ENCODE results near the gene ELOVL5.
"Not testable (repeated sequence)": the region's sequence is repeated elsewhere in the genome, so short reads cannot be mapped to it uniquely, and the experiment has no call there.

Gene ELOVL5

GRCh38 chr6:53328375-53328774 is 20.4 kb downstream of the ELOVL5 start:
- no peak for DNase-seq (ENCODE audit: low read depth, low spot score)

GRCh38 chr6:53327017-53327395 is 21.7 kb downstream of the ELOVL5 start:
- DNase-seq (ENCODE audit: low read depth, low spot score), result no peak

DNA sequence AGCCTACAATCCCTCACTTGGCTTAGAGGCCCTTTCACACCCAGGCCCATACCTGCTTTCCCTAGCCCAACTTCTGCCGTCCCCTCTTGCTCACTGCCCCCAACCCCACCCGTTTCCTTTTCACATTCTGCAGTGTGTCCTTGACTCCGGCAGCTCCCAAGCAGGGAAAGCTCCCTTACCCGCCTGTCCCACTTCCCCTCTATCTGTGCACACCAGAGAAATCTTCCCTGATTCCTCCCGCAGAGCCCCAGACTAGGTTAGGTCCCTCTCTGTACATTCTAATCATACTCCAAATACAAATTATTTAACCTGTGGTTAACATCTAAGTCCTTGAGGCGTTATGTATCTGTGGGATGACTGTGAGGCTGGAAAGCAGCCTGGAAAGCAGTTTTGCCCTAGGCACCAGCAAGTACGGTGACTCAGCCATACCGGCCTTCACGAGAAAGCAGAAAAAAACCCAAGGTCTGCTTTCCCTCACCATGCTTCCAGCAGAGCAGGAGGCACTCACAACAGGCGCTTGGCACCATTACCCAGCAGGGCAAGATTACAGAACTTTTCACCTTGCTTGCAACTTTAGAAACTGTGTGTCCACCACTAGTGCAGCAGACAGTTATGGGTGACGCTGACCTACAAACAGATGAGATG is 22.3 kb downstream of the ELOVL5 start:
- peak; percentile 85 for DNase-seq (ENCODE audit: low read depth, low spot score)

GRCh38 chr6:53325785-53326184 is 23.0 kb downstream of the ELOVL5 start:
- no peak for DNase-seq (ENCODE audit: low read depth, low spot score)

DNA sequence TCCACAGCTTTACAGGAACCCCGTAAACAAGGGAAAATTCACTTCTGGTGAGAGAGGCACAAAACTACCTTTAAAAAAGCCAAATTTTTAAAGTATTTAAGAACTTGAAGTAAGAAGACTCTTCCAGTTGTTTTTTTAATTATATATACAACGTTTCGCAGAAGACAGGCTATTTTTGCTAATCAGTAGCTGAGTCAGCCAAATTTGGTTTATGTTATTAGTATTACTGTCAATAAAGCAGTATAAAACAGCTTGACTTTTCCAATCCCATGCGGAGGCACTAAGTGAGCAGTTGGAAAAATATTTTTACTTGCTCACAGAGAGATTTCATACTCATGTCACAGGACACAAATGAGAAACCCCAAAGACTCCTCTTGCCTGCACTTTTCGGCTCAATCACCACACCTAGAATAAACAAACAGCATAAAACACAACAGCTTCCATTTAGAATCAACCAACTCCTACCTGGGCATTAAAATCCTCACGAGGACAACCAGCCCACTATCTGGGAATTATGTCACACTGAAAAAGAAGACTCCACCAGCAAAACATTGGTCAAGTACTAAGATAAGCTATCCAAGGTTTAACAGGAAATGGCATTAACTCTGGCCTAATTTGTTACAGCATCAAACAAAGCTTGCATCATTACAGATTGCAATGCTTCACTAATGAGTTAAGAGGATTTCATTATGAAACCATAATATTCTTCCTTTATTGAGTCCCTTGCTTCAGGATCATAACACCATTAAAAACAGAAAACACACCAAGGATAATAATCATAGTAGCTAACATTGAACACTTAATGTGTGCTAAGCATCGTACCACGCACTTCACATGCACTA is 26.3 kb downstream of the ELOVL5 start:
- DNase-seq (ENCODE audit: low read depth, low spot score), result peak; percentile 44

DNA sequence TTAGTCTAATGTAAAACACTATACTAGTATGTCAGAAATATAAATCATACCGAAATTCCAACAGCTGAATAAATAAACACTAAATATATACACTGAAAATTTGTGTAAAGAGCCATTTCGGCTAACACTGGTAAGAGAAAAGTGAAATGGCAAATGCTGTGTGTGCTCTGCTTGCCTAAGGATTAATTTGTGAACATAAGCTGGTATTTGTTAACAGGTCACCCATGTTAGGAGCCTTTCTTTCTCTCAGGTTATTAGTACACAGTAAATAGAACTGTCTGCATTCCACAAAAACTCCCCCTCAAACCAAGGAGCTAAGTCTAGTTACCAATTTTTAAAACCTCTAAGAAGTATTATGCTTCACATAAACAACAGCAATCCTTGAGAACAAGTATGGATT is 27.0 kb downstream of the ELOVL5 start:
- DNase-seq (ENCODE audit: low read depth, low spot score), result no peak

- no peak for DNase-seq (ENCODE audit: low read depth, low spot score)
These were observed 27.8 kb downstream of the ELOVL5 start for GRCh38 chr6:53320964-53321363.

DNA sequence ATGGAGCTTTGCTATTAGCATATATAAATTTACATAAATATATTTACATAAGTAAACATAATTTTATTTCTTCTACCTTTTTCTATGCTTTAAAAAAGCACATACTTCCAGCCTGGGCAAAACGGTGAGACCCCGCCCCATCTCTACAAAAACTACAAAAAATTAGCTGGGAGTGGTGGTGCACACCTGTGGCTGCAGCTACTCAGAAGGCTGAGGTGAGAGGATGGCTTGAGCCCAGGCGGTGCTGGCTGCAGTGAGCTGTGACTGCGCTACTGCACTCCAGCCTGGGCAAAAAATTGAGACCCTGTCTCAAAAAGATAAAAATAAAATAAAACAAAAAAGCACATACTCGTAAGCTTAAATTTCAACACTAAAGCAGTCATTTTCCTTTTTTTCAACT is 30.3 kb downstream of the ELOVL5 start:
- DNase-seq (ENCODE audit: low read depth, low spot score), result no peak

DNA sequence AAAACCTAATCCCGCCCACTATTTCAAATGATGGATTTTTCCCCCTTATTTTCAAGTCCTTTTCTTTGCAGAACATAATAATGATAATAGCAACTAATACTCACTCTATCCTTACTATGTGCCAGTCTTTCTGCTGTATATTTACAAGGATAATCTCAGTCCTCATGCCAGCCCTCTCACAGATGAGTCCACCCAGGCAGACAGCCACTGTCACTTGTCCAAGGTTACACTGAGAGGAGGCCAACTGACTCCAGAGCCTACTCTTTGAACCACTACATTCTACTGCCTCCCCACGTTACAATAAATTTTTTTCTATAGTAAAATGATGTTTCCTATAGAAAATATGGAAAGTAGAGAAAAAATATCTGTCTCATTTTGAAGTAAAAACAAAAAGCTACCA is 30.9 kb downstream of the ELOVL5 start:
- no peak for DNase-seq (ENCODE audit: low read depth, low spot score)

GRCh38 chr6:53317299-53317698 is 31.5 kb downstream of the ELOVL5 start:
- DNase-seq (ENCODE audit: low read depth, low spot score), result not testable (repeated sequence)

GRCh38 chr6:53316142-53316541 is 32.6 kb downstream of the ELOVL5 start:
- DNase-seq (ENCODE audit: low read depth, low spot score), result no peak

- no peak for DNase-seq (ENCODE audit: low read depth, low spot score)
These were observed 33.5 kb downstream of the ELOVL5 start for GRCh38 chr6:53315086-53315724.

- DNase-seq (ENCODE audit: low read depth, low spot score), result no peak
These were observed 34.9 kb downstream of the ELOVL5 start for GRCh38 chr6:53313784-53314400.

- DNase-seq (ENCODE audit: low read depth, low spot score), result no peak
These were observed 36.4 kb downstream of the ELOVL5 start for GRCh38 chr6:53312355-53312754.

DNA sequence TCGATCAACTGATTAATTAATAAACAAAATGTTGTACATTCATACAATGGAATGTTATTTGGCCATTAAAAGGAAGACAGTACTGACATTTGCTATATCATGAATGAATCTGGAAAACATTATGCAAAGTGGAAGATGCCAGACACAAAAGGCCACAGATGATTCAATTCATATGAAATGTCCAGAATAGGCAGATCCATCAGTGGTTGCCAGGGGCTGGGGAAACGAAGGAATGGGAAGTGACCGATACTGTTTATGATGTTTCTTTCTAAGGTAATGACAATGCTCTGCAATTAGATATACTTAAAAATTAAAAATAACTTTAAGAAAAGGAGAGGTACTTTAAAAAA is 37.2 kb downstream of the ELOVL5 start:
- DNase-seq (ENCODE audit: low read depth, low spot score), result no peak

GRCh38 chr6:53310771-53311585 is 37.8 kb downstream of the ELOVL5 start:
- DNase-seq (ENCODE audit: low read depth, low spot score), result no peak

- no peak for DNase-seq (ENCODE audit: low read depth, low spot score)
These were observed 38.8 kb downstream of the ELOVL5 start for GRCh38 chr6:53309901-53310300.

GRCh38 chr6:53309059-53309900 is 39.5 kb downstream of the ELOVL5 start:
- no peak for DNase-seq (ENCODE audit: low read depth, low spot score)

DNA sequence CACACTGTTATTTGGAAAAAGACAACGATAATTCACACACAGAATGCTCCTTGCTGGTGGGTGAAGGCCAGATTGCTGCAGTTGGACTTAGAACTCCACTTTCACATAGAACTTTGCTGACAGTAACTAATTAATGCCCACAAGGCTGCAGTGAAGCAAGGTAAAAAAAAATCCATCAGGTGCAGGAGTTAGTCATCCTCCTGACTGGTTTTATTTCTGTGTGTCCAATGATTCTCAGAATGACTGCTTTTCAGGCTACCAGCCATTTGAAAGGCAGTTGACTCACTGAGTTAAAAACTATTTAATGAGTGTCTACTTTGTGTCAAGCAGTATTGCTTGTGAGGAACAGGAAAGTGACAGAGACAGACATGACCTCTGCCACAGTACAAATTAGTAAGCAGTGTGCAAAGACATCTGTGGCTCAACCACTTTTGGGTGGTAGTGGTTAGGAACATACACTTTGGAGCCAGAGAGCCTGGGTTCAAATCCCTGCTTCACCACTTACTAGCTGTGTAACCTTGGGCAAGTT is 41.9 kb downstream of the ELOVL5 start:
- DNase-seq (ENCODE audit: low read depth, low spot score), result no peak

DNA sequence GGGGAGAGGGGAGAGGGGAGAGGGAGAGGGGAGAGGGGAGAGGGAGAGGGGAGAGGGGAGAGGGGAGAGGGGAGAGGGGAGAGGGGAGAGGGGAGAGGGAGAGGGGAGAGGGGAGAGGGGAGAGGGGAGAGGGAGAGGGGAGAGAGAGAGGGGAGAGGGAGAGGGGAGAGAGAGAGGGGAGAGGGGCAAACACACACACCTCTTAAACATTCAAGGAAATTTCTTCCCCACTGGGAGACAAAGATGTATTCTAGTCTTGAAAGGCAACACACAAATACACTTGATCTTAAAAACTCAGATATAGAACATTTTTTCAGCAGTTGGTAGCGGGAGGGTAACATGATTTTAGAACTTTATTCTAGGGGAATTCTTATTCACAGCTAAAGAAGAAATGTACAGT is 42.5 kb downstream of the ELOVL5 start:
- DNase-seq (ENCODE audit: low read depth, low spot score), result not testable (repeated sequence)
